PC-3 (cell line): ENCODE results near the gene SLC35F3.

Source experiments
- CTCF ChIP-seq: fragments of 300-600 bp; sonication (generic); conservative IDR thresholded peaks from 2 replicates; pipeline ENCODE4 v1.5.1; 2017; ENCODE audit warnings: antibody characterized with exemption, low read depth, mild to moderate bottlenecking, low read length
- EZH2 ChIP-seq: fragments of 300-600 bp; sonication (generic); IDR thresholded peaks from one replicate; pipeline ENCODE4 v1.6.1; 2017; ENCODE audit warnings: antibody characterized with exemption, mild to moderate bottlenecking, low read length; ENCODE audit not compliant: unreplicated experiment

GRCh38 chr1:234079896-234080295 is 175.4 kb downstream of the SLC35F3 start:
- TF ChIP-seq CTCF, result no peak
- TF ChIP-seq EZH2, result no peak
